ENCODE data around the gene ADCY3.
"Not testable (repeated sequence)": the region's sequence is repeated elsewhere in the genome, so short reads cannot be mapped to it uniquely, and the experiment has no call there.

The ADCY3 gene

GRCh38 chr2:24813691-24814137, 106.3 kb downstream of the ADCY3 start:
- DNase-seq = no peak
- Histone ChIP-seq H3K27ac (ENCODE audit: insufficient read depth in 1 of 2, low read depth in 1 of 2, low read length in 2 of 2, poor library complexity in 1 of 2, severe bottlenecking in 2 of 2) (no peak overlapping the region), H3K4me1 (ENCODE audit: control extremely low read depth in 1 of 4, control insufficient read depth in 4 of 4, insufficient read depth in 4 of 4, low read length in 3 of 4) (peaks cover 0 to 3% (median 1%) of the 10 kb centered on the region in 4 experiments), H3K4me3 (ENCODE audit: control insufficient read depth in 1 of 7, extremely low read depth in 1 of 7, insufficient read depth in 4 of 7, low read depth in 2 of 7, low read length in 6 of 7) (no peak overlapping the region), H3K27me3 (replicated peaks in 2 of 5; ENCODE audit: control insufficient read depth in 4 of 5, insufficient read depth in 5 of 5, low read length in 4 of 5) (no peaks in the 10 kb centered on the region), H3K9me3 (ENCODE audit: control extremely low read depth in 1 of 5, control insufficient read depth in 4 of 5, insufficient read depth in 2 of 5, low read depth in 1 of 5, low read length in 4 of 5) (no peaks in the 10 kb centered on the region), H3K36me3 (ENCODE audit: control insufficient read depth in 4 of 4, insufficient read depth in 4 of 4, low read length in 3 of 4) (peaks cover 14 to 51% (median 28%) of the 10 kb centered on the region in 4 experiments)
- ChIA-PET POLR2A (no interaction called here), CTCF (interaction anchor here (0.8 to 1.2 kb wide), 3 partner anchors 9 to 391 kb away, joined by 3 to 4 read pairs (median 3); no protein-coding TSS in a partner anchor)
- WGBS (ENCODE audit: insufficient coverage) = 100% methylated on average over 4 of the region's 4 CpGs

- Histone ChIP-seq H3K4me3 (ENCODE audit: control insufficient read depth in 1 of 7, extremely low read depth in 1 of 7, insufficient read depth in 4 of 7, low read depth in 2 of 7, low read length in 6 of 7) (no peak overlapping the region), H3K4me1 (ENCODE audit: control extremely low read depth in 1 of 4, control insufficient read depth in 4 of 4, insufficient read depth in 4 of 4, low read length in 3 of 4) (no peaks in the 10 kb centered on the region), H3K36me3 (ENCODE audit: control insufficient read depth in 4 of 4, insufficient read depth in 4 of 4, low read length in 3 of 4) (peaks cover 6 to 26% (median 14%) of the 10 kb centered on the region in 4 experiments), H3K27ac (ENCODE audit: insufficient read depth in 1 of 2, low read depth in 1 of 2, low read length in 2 of 2, poor library complexity in 1 of 2, severe bottlenecking in 2 of 2) (no peak overlapping the region), H3K27me3 (replicated peaks in 2 of 5; ENCODE audit: control insufficient read depth in 4 of 5, insufficient read depth in 5 of 5, low read length in 4 of 5) (no peaks in the 10 kb centered on the region), H3K9me3 (ENCODE audit: control extremely low read depth in 1 of 5, control insufficient read depth in 4 of 5, insufficient read depth in 2 of 5, low read depth in 1 of 5, low read length in 4 of 5) (peaks cover 0 to 8% (median 6%) of the 10 kb centered on the region in 5 experiments)
- CTCF ChIA-PET = interaction anchor here (1.3 to 2.1 kb wide), 3 partner anchors 10 to 16 kb away, joined by 3 to 6 read pairs (median 4); no protein-coding TSS in a partner anchor
- 80% methylated on average over 1 of the region's 4 CpGs for WGBS (ENCODE audit: insufficient coverage)
- POLR2A ChIA-PET = interaction anchor here (0.6 kb wide), 1 partner anchor 320 kb away, joined by 3 read pairs; no protein-coding TSS in a partner anchor
- DNase-seq = no peak
Measured at GRCh38 chr2:24809316-24810007, 110.6 kb downstream of the ADCY3 start.

GRCh38 chr2:24806661-24807036, 113.4 kb downstream of the ADCY3 start:
- Histone ChIP-seq H3K4me3 (ENCODE audit: control insufficient read depth in 1 of 7, extremely low read depth in 1 of 7, insufficient read depth in 4 of 7, low read depth in 2 of 7, low read length in 6 of 7) (no peak overlapping the region), H3K9me3 (ENCODE audit: control extremely low read depth in 1 of 5, control insufficient read depth in 4 of 5, insufficient read depth in 2 of 5, low read depth in 1 of 5, low read length in 4 of 5) (peaks cover 0 to 8% (median 6%) of the 10 kb centered on the region in 5 experiments), H3K4me1 (ENCODE audit: control extremely low read depth in 1 of 4, control insufficient read depth in 4 of 4, insufficient read depth in 4 of 4, low read length in 3 of 4) (no peaks in the 10 kb centered on the region), H3K36me3 (ENCODE audit: control insufficient read depth in 4 of 4, insufficient read depth in 4 of 4, low read length in 3 of 4) (peaks cover 0 to 15% (median 7%) of the 10 kb centered on the region in 4 experiments), H3K27ac (ENCODE audit: insufficient read depth in 1 of 2, low read depth in 1 of 2, low read length in 2 of 2, poor library complexity in 1 of 2, severe bottlenecking in 2 of 2) (no peak overlapping the region), H3K27me3 (replicated peaks in 2 of 5; ENCODE audit: control insufficient read depth in 4 of 5, insufficient read depth in 5 of 5, low read length in 4 of 5) (no peaks in the 10 kb centered on the region)
- ChIA-PET POLR2A (no interaction called here), CTCF (interaction anchor here (1.2 kb wide), 1 partner anchor 21 kb away, joined by 6 read pairs; no protein-coding TSS in a partner anchor)
- DNase-seq = no peak

- H3K27me3 ChIP-seq (replicated peaks in 2 of 5; ENCODE audit: control insufficient read depth in 4 of 5, insufficient read depth in 5 of 5, low read length in 4 of 5); H3K4me1 ChIP-seq (ENCODE audit: control extremely low read depth in 1 of 4, control insufficient read depth in 4 of 4, insufficient read depth in 4 of 4, low read length in 3 of 4); H3K27ac ChIP-seq (ENCODE audit: insufficient read depth in 1 of 2, low read depth in 1 of 2, low read length in 2 of 2, poor library complexity in 1 of 2, severe bottlenecking in 2 of 2); DNase-seq; POLR2A ChIA-PET; H3K9me3 ChIP-seq (ENCODE audit: control extremely low read depth in 1 of 5, control insufficient read depth in 4 of 5, insufficient read depth in 2 of 5, low read depth in 1 of 5, low read length in 4 of 5); H3K4me3 ChIP-seq (ENCODE audit: control insufficient read depth in 1 of 7, extremely low read depth in 1 of 7, insufficient read depth in 4 of 7, low read depth in 2 of 7, low read length in 6 of 7): not testable (repeated sequence)
- CTCF ChIA-PET = interaction anchor here (1.2 kb wide), 1 partner anchor 21 kb away, joined by 6 read pairs; no protein-coding TSS in a partner anchor
- peaks cover 0 to 15% (median 7%) of the 10 kb centered on the region in 4 experiments for H3K36me3 ChIP-seq (ENCODE audit: control insufficient read depth in 4 of 4, insufficient read depth in 4 of 4, low read length in 3 of 4)
- 91% methylated on average over 22 of the region's 25 CpGs for WGBS (ENCODE audit: insufficient coverage)
Measured at GRCh38 chr2:24805811-24806660, 114.0 kb downstream of the ADCY3 start.

- CTCF ChIA-PET = not testable (repeated sequence)
- WGBS (ENCODE audit: insufficient coverage) = no CpG with 5 or more reads among the region's 5 CpGs
- H3K36me3 ChIP-seq (ENCODE audit: control insufficient read depth in 4 of 4, insufficient read depth in 4 of 4, low read length in 3 of 4) = peaks cover 0 to 35% (median 5%) of the 10 kb centered on the region in 4 experiments
Measured at GRCh38 chr2:24800487-24800886, 119.5 kb downstream of the ADCY3 start.

GRCh38 chr2:24797644-24798043, 122.4 kb downstream of the ADCY3 start:
- POLR2A ChIA-PET = no interaction called here

More at GRCh38 chr2:24800487-24800886, 119.5 kb downstream of the ADCY3 start:
- DNase-seq; H3K9me3 ChIP-seq (ENCODE audit: control extremely low read depth in 1 of 5, control insufficient read depth in 4 of 5, insufficient read depth in 2 of 5, low read depth in 1 of 5, low read length in 4 of 5); POLR2A ChIA-PET; H3K4me3 ChIP-seq (ENCODE audit: control insufficient read depth in 1 of 7, extremely low read depth in 1 of 7, insufficient read depth in 4 of 7, low read depth in 2 of 7, low read length in 6 of 7); H3K27ac ChIP-seq (ENCODE audit: insufficient read depth in 1 of 2, low read depth in 1 of 2, low read length in 2 of 2, poor library complexity in 1 of 2, severe bottlenecking in 2 of 2); H3K4me1 ChIP-seq (ENCODE audit: control extremely low read depth in 1 of 4, control insufficient read depth in 4 of 4, insufficient read depth in 4 of 4, low read length in 3 of 4); H3K27me3 ChIP-seq (replicated peaks in 2 of 5; ENCODE audit: control insufficient read depth in 4 of 5, insufficient read depth in 5 of 5, low read length in 4 of 5): not testable (repeated sequence)

More at GRCh38 chr2:24797644-24798043, 122.4 kb downstream of the ADCY3 start:
- 100% methylated on average over 2 of the region's 2 CpGs for WGBS (ENCODE audit: insufficient coverage)
- Histone ChIP-seq H3K4me1 (ENCODE audit: control extremely low read depth in 1 of 4, control insufficient read depth in 4 of 4, insufficient read depth in 4 of 4, low read length in 3 of 4) (peaks cover 3 to 14% (median 12%) of the 10 kb centered on the region in 4 experiments), H3K9me3 (ENCODE audit: control extremely low read depth in 1 of 5, control insufficient read depth in 4 of 5, insufficient read depth in 2 of 5, low read depth in 1 of 5, low read length in 4 of 5) (peaks cover 0 to 2% (median 0%) of the 10 kb centered on the region in 5 experiments), H3K4me3 (ENCODE audit: control insufficient read depth in 1 of 7, extremely low read depth in 1 of 7, insufficient read depth in 4 of 7, low read depth in 2 of 7, low read length in 6 of 7) (no peak overlapping the region), H3K27ac (ENCODE audit: insufficient read depth in 1 of 2, low read depth in 1 of 2, low read length in 2 of 2, poor library complexity in 1 of 2, severe bottlenecking in 2 of 2) (no peak overlapping the region), H3K36me3 (ENCODE audit: control insufficient read depth in 4 of 4, insufficient read depth in 4 of 4, low read length in 3 of 4) (peaks cover 0 to 38% (median 4%) of the 10 kb centered on the region in 4 experiments), H3K27me3 (replicated peaks in 2 of 5; ENCODE audit: control insufficient read depth in 4 of 5, insufficient read depth in 5 of 5, low read length in 4 of 5) (no peaks in the 10 kb centered on the region)
- no peak for DNase-seq
- CTCF ChIA-PET = interaction anchor here (1.4 kb wide), 1 partner anchor 33 kb away, joined by 4 read pairs; no protein-coding TSS in a partner anchor
